EH (cell line): ENCODE results near the gene GPAM.
A peak's percentile ranks its signal among the peaks of the same experiment; 100 is the strongest.
"Not testable (repeated sequence)": the region's sequence is repeated elsewhere in the genome, so short reads cannot be mapped to it uniquely, and the experiment has no call there.

Experiments
- DNase-seq: peaks from one replicate; pipeline ENCODE4 v3.0.0-alpha.2; 2015; ENCODE audit warnings: low read depth

Gene GPAM, protein sequence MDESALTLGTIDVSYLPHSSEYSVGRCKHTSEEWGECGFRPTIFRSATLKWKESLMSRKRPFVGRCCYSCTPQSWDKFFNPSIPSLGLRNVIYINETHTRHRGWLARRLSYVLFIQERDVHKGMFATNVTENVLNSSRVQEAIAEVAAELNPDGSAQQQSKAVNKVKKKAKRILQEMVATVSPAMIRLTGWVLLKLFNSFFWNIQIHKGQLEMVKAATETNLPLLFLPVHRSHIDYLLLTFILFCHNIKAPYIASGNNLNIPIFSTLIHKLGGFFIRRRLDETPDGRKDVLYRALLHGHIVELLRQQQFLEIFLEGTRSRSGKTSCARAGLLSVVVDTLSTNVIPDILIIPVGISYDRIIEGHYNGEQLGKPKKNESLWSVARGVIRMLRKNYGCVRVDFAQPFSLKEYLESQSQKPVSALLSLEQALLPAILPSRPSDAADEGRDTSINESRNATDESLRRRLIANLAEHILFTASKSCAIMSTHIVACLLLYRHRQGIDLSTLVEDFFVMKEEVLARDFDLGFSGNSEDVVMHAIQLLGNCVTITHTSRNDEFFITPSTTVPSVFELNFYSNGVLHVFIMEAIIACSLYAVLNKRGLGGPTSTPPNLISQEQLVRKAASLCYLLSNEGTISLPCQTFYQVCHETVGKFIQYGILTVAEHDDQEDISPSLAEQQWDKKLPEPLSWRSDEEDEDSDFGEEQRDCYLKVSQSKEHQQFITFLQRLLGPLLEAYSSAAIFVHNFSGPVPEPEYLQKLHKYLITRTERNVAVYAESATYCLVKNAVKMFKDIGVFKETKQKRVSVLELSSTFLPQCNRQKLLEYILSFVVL

GRCh38 chr10:112183329-112184051 is at the start of gene GPAM:
Gene GPAM, minus strand, starts transcription at chr10:112183765. Its CDS starts 1,981 bp downstream, at chr10:112181784.
- DNase-seq: peak; percentile 88

DNA sequence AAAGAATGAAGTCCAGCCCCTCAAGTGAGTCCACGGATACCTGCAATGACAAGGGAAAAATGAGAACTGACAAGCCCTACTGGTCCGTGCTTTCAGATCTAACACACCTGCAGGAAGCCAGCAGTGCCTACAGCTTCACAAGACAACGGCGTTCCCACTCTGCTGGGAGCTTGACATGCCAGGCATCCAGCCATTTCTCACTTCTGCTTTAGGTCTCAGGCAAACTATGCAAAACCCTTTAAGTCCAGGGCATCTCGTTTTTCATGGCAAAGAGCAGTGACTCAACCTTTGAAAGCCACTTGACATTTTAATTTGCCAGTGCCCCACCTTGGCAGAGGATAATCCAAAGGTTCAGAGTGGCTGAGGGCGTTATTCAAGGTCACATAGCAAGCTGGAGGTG is 49.1 kb upstream of the GPAM start:
- DNase-seq: no peak

- DNase-seq: no peak
Observed at GRCh38 chr10:112231602-112232400, 48.2 kb upstream of the GPAM start.

- DNase-seq: peak; percentile 54
Observed at GRCh38 chr10:112230325-112230988, 46.9 kb upstream of the GPAM start.

DNA sequence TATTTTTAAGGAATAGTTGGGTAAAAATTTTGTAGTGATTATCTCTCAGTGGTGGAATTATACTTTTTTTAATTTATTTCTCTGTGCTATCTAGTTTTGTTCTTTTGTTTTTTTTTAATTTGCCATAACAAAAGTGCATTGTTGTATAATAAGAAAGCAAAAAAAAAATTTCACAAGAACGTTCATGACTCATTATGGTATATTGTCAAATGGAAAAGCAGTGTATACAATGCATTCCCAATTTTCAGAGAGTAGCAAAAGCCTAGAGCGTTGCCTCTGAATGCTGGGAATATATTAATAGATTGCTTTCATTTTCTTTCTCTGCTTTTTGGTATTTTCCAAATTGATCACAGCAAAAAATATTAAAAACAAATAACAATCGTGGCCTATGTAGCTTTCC is 46.3 kb upstream of the GPAM start:
- DNase-seq: no peak

DNA sequence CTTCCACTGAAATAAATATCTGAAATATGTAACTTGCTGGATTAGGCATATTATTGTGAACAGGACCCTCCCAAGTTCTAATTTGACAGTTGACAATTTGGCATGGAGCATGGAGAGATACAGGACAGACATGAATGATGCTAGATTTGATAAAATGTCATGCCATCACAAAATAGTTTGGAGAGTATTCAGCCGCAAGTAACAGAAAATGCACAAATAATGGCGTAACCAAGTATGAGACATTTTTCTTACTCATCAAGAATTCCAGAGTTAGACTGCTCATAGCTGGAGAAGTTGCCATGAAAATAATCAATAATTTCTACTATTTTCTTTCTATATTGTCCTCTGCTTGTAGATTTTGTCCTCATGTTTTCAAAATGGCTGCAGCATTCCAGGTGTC is 45.5 kb upstream of the GPAM start:
- DNase-seq: peak; percentile 40

GRCh38 chr10:112228366-112229088 is 45.0 kb upstream of the GPAM start:
- DNase-seq: not testable (repeated sequence)

DNA sequence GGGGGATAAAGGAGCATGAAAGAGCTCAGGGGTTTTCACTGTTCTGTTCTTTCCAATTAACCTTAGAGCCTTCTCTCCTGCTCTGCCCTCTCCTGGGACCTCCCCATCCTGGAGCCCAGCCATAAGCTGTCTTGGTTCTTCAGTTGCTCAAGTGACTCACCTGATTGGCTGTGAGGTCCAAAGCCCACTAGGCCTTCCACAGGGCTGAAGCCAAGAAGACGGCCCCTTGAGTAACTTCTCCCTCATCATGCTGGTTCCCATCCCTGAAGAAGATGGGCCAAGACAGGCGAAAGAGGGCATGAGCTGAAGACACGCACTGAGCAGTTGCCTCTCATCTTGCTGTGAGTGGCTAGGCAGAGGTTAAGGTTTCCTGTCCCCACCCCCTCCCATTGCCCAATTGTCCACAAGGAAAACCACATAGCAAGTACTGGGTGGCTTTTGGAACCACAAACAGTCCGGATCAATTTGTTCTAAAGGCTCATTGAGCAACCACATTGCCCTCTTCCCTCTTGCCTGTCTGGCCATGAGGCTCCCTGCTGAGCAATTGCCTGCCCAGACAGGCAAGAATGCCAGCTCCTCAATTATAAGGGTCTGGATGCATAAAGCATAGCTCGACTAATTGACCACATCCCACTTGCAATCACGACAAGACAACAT is 43.9 kb upstream of the GPAM start:
- peak; percentile 91 for DNase-seq

GRCh38 chr10:112226439-112227248 is 43.1 kb upstream of the GPAM start:
- DNase-seq: no peak

GRCh38 chr10:112225771-112226438 is 42.3 kb upstream of the GPAM start:
- no peak for DNase-seq

DNA sequence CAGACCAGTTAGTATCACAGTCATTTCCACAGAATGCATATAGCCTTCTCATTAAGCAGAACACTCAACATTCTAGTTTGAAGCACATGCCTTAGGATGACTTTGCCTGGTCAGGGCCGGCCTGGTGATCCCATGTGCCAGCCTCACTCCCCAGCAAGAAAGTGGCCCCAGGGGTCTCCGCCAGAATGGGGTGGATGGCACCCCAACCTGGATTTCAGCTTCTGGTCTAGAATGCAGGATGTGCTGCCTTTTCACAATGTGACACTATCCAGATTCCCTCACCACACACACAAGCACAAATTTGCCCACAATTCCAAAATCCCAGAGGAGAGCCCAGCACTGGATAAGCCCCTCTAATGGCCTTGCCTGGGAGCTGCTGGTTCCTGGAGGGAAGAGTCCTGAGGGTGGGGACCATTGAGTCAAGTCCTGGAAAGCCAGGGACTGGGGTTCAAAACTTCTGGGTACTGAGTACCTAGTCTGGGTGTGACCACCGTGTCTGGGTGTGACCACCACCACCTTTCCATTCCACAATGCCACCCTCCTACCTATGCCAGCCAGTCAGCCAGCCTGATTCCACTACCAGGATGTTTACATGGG is 41.5 kb upstream of the GPAM start:
- no peak for DNase-seq

GRCh38 chr10:112223725-112224124 is 40.2 kb upstream of the GPAM start:
- peak; percentile 45 for DNase-seq

DNA sequence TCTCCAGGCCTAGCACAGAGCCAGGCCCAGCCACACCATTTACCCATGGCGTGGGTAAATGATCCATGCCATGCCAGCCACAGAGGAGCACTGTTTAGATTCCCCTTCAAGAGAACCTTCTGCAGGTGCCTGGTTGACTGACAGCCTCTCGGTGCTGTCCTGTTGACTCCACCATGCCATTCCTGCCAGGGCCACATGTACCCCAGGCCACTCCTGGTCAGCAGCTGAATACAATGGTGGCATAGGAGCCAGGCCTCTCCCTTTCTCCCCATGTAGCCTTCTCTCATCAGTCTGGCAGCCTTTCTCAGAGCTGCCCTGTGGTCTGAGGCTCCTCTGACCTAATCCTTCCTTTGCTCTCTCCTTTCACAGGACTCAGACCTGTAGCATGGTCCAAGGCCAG is 39.2 kb upstream of the GPAM start:
- no peak for DNase-seq

DNA sequence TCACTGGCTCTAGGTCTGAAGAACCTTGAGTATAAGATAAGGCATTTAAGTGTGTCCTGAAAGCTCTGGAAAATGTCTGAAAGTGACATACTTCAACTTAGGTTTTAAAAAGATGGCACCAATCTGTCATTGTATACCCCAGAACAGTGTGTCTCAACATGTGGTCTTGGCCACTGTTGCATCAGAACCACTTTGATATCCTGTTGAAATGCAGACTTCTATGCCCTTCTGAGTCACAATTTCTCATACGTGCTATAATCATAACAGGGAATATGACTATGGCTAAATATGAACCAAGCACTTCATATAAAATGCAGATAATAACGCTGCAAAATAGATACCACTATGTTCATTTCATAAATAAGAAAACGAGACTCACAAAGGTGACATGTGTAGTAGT is 38.0 kb upstream of the GPAM start:
- no peak for DNase-seq

GRCh38 chr10:112218960-112219359 is 35.4 kb upstream of the GPAM start:
- no peak for DNase-seq

DNA sequence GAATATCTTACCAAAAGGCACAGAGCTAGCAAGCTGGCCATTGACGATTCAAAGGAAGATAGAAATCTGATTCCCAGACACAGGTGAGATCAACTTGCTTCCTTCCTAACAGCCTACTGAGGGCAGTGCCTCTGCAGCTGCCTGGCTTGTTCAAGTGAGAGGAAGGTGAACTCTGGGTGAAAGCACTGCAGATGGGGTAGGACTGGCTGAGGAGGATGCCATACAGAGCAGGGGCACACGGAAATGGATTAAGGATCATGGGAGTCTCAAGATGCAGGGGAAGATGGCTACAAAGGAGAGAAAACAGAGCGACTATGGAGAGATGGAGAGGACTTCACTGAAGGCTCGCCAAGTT is 34.4 kb upstream of the GPAM start:
- DNase-seq: no peak

GRCh38 chr10:112217386-112218035 is 33.9 kb upstream of the GPAM start:
- no peak for DNase-seq

DNA sequence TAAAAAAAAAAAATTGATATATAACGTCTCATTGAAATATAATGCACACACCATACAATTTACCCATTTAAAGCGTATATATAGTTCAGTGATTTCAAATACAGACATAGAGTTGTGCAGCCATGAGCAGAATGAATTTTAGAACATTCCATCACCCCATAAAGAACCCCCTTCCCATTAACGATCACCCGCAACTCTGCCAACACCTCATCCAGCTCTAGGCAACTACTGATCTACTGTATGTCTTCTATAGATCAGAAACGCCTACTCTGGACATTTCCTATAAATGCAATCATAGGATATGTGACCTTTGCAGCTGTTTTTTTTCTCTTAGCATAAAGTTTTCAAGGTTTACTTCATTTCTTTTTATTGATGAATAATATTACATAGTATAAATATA is 33.4 kb upstream of the GPAM start:
- DNase-seq: no peak
